Tibial nerve (tissue), 3 donors: Measurements from ENCODE around the gene CFAP410.

Source experiments
- POLR2A ChIP-seq, 2 donors: fragments of 450-650 bp; IDR thresholded peaks; one replicate each; pipeline ENCODE4 v1.6.1; 2017; ENCODE audit warnings: antibody characterized with exemption in 2 of 2, mild to moderate bottlenecking in 2 of 2, moderate library complexity in 2 of 2
- TF ChIP-seq, protein P1 (sequence below), 5 experiments: fragments of 200-600 bp in 3 of 5; fragments of 450-650 bp in 2 of 5; sonication (generic) in 3 of 5; IDR thresholded peaks; one replicate each; pipeline ENCODE4 v1.5.1; 2016 to 2019; ENCODE audit warnings: antibody characterized with exemption in 5 of 5, mild to moderate bottlenecking in 3 of 5, moderate library complexity in 2 of 5

DNA sequence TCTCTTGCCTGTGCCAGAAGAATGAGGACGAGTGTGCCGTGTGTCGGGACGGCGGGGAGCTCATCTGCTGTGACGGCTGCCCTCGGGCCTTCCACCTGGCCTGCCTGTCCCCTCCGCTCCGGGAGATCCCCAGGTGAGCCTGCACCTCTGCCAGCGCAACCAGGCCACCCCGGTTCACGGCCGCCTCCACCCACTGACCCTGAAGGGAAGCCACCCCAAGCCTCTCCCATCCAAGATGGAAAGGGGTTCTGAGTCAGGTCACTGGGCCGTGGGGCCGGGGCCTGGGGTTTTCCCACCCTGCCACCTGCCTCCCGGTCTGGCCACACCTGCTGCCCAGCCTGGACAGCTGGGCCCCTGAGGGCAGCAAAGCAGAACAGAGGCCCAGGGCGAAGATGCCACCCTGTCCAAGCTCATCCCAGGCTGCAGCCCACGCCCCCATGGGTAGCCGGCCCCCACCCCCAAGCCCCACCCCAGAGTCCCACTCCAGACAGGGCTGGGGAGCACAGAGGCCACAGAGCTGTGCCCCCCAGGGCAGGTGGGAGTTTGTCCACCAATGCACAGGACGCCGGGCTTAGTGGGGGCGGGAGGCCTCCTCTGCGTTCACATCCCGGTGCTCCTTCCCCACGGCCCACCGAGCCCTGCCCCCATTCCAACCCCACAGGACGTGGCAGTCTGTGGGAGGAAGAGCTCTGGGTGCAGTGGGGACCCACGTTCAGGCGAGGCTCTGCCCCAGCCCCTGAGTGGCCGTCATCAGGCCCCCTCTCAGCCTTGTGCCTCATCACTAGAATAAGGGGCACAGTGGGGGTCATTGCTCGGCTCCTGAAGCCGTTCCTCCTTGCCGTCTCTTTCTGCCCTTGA is 47.9 kb downstream of the CFAP410 start:
- TF ChIP-seq, protein P1, sequence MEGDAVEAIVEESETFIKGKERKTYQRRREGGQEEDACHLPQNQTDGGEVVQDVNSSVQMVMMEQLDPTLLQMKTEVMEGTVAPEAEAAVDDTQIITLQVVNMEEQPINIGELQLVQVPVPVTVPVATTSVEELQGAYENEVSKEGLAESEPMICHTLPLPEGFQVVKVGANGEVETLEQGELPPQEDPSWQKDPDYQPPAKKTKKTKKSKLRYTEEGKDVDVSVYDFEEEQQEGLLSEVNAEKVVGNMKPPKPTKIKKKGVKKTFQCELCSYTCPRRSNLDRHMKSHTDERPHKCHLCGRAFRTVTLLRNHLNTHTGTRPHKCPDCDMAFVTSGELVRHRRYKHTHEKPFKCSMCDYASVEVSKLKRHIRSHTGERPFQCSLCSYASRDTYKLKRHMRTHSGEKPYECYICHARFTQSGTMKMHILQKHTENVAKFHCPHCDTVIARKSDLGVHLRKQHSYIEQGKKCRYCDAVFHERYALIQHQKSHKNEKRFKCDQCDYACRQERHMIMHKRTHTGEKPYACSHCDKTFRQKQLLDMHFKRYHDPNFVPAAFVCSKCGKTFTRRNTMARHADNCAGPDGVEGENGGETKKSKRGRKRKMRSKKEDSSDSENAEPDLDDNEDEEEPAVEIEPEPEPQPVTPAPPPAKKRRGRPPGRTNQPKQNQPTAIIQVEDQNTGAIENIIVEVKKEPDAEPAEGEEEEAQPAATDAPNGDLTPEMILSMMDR (IDR thresholded peaks at IDR 0.05) = no peak
- no peak for TF ChIP-seq POLR2A (IDR thresholded peaks at IDR 0.05)
